HFFc6 (cell line): Measurements from ENCODE around the gene ACTG1. TPM values are rescaled to one million over a fixed set of nuclear protein-coding genes. Genes with fewer than 3 reads are reported as not detected.
A peak's percentile ranks its signal among the peaks of the same experiment; 100 is the strongest.

Source experiments
- DNase-seq: peaks from one replicate; pipeline ENCODE4 v3.0.0-alpha.2; 2018
- H3K27ac Mint-ChIP-seq: 2 replicates; pipeline ENCODE4 v1.8.0; 2020; ENCODE audit warnings: mild to moderate bottlenecking, mixed read lengths
- H3K27me3 Mint-ChIP-seq: 2 replicates; pipeline ENCODE4 v1.8.0; 2021; ENCODE audit warnings: mild to moderate bottlenecking, moderate library complexity, mixed read lengths; ENCODE audit not compliant: insufficient read depth
- H3K36me3 Mint-ChIP-seq: 2 replicates; pipeline ENCODE4 v1.8.0; 2021; ENCODE audit warnings: low read depth, mixed read lengths
- H3K4me1 Mint-ChIP-seq: 2 replicates; pipeline ENCODE4 v1.8.0; 2020; ENCODE audit warnings: low read depth, mixed read lengths
- H3K4me3 Mint-ChIP-seq: 2 replicates; pipeline ENCODE4 v1.8.0; 2020; ENCODE audit warnings: mild to moderate bottlenecking, moderate library complexity, mixed read lengths
- H3K9me3 Mint-ChIP-seq: 2 replicates; pipeline ENCODE4 v1.8.0; 2020; ENCODE audit warnings: mild to moderate bottlenecking, mixed read lengths
- CTCF ChIP-seq: fragments of 200-600 bp; sonication (generic); IDR thresholded peaks from 2 replicates; pipeline ENCODE4 v1.5.0; 2021; ENCODE audit warnings: antibody characterized with exemption, mild to moderate bottlenecking
- total RNA-seq, 6 experiments: library from RNA; stranded (reverse); fragmentation: NEBNext Ultra II Directional; extraction: Animal tissue kit (Norgen Biotek cat#: 25700); gene quantifications; 2 replicates in 1 of 6; 3 replicates in 5 of 6; pipeline ENCODE4 v1.2.3, GENCODE V29; 2021

The ACTG1 gene
- total RNA-seq, 6 experiments from 2014 or later, result 7,891 to 11,135 (median 9,908) TPM

DNA sequence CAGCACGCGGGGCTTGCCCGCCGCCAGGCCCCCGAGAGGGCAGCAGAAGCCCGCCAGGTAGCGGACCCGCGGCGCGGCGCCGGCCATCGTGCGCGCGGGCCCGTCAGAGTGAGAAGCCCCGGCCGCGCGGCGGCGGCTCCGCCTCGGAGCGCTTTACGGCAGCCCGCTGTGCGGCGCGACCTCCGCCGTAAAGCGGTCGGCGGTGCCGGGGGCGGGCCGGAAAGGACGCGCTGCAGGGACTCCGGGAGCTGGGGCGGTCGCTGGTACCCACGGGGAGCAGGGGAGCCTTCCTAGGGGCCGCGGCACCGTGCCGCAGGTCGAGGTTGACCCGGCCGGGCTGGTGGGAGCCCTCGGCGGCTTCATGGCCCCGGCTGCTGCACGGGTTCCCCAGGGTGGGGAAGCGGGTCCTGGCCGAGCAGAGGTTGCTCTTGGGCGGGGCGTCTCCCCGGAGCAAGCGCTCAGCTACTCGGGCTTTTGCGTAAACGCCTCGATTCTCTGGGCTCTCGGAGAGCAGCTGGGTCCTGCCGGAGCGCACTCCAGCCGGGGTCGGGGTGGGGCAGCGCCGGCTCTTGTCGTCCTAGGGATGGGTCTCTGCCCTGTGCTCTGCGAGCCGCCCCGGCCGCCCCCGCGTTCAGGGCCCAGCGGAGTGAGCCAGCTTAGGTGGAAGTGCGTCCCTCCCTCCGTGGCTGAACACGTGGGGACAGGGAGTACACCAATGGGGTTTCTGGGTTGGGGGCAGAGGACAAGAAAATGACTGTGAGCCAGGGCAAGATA, 39.8 kb upstream of the ACTG1 start, which contains the start of gene FAAP100:
FAAP100 (minus strand) TSS at position 110 of the 774 bp plus-strand sequence; CDS start at position 87, 23 bp downstream.
- Mint-ChIP-seq H3K4me3 (peak within 1 kb of the TSS; percentile 95), H3K9me3 (no peaks in the 10 kb centered on the region), H3K27me3 (peaks cover 8% of the 10 kb centered on the region), H3K4me1 (peaks cover 52% of the 10 kb centered on the region), H3K27ac (peak within 1 kb of the TSS; percentile 96), H3K36me3 (peaks cover 31% of the 10 kb centered on the region)
- no peak for TF ChIP-seq CTCF
- peak; percentile 61 for DNase-seq

- Mint-ChIP-seq H3K36me3 (peaks cover 26% of the 10 kb centered on the region), H3K27me3 (peaks cover 8% of the 10 kb centered on the region), H3K9me3 (no peaks in the 10 kb centered on the region), H3K4me3 (peak overlapping the region; percentile 95), H3K4me1 (peaks cover 44% of the 10 kb centered on the region), H3K27ac (peak overlapping the region; percentile 68)
- peak; percentile 35 for DNase-seq
- no peak for TF ChIP-seq CTCF
Observed at GRCh38 chr17:81551458-81552243, 39.1 kb upstream of the ACTG1 start.

DNA sequence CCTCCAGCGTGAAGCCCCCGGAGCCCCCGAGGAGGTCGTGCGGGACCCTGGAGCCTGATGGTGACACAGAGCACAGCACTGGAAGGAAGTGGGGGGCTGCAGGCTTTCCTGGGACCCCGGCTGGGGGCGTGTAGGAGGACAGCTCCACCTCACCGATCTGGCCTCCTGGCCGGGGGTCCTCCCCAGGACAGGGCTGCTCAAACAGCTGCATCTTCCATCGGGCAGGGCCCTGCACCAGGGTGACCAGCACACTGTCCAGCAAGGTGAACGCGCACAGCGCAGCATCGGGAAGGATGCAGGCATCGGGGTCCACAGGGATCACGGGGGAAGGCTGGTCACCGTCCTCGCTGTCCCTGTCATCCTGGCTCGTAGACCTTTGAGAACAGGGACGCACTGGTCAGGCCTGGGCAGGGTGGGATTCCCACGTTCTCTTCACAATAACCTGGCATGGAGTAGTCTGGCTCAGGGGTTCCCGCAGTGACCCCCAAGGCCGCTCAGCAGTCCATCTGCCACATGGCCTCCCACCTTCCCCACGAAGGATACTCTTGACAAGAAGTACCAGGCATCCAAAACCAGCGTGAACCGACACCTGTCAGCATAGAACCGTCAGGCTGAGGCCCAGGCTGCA, 38.3 kb upstream of the ACTG1 start:
- peaks cover 37% of the 10 kb centered on the region for H3K4me1 Mint-ChIP-seq
- no peak for TF ChIP-seq CTCF
- H3K27ac Mint-ChIP-seq, result peak overlapping the region; percentile 68
- H3K36me3 Mint-ChIP-seq, result peaks cover 19% of the 10 kb centered on the region
- peaks cover 8% of the 10 kb centered on the region for H3K27me3 Mint-ChIP-seq
- no peaks in the 10 kb centered on the region for H3K9me3 Mint-ChIP-seq
- no peak for DNase-seq
- H3K4me3 Mint-ChIP-seq, result peak overlapping the region; percentile 95

GRCh38 chr17:81550285-81550684, 37.7 kb upstream of the ACTG1 start:
- Mint-ChIP-seq H3K27ac (no peak overlapping the region), H3K36me3 (peaks cover 18% of the 10 kb centered on the region), H3K4me3 (no peak overlapping the region; the same call in 1 of the 2 replicates), H3K4me1 (peaks cover 33% of the 10 kb centered on the region), H3K27me3 (peaks cover 8% of the 10 kb centered on the region), H3K9me3 (no peaks in the 10 kb centered on the region)
- TF ChIP-seq CTCF, result no peak
- no peak for DNase-seq

- no peak for DNase-seq
- TF ChIP-seq CTCF, result no peak
- Mint-ChIP-seq H3K27me3 (peaks cover 8% of the 10 kb centered on the region), H3K4me1 (peaks cover 33% of the 10 kb centered on the region), H3K9me3 (no peaks in the 10 kb centered on the region), H3K36me3 (peaks cover 18% of the 10 kb centered on the region), H3K4me3 (no peak overlapping the region; the same call in 1 of the 2 replicates), H3K27ac (no peak overlapping the region)
Observed at GRCh38 chr17:81549826-81550225, 37.2 kb upstream of the ACTG1 start.
